Activated CD8-positive, alpha-beta memory T cell treated with anti-CD3 and anti-CD28 coated beads, Interleukin-2, amount 10 ng/mL, durations not matched to agents 7 days and 5 days (primary cell): Measurements from ENCODE around the gene TMEM108. TPM values are rescaled to one million over a fixed set of nuclear protein-coding genes. Genes with fewer than 3 reads are reported as not detected.

Source experiments
- ATAC-seq: fragments of 150-1000 bp; cut with Tn5 transposase; one replicate; pipeline ENCODE4 v1.10.0; 2021; ENCODE audit warnings: moderate library complexity
- CTCF ChIA-PET: fragments of 350-600 bp; sonication (Branson Sonifier 250); formaldehyde crosslinking; loops from one replicate; lab custom pipeline; 2021; ENCODE audit warnings: antibody characterized with exemption; lab: Charles Lee
- DNase-seq: peaks from one replicate; pipeline ENCODE4 v3.0.0-alpha.2; 2020
- H3K27ac Mint-ChIP-seq: one replicate; pipeline ENCODE4 v1.8.0; 2021; ENCODE audit warnings: mild to moderate bottlenecking, mixed read lengths
- H3K27me3 Mint-ChIP-seq: one replicate; pipeline ENCODE4 v1.8.0; 2021; ENCODE audit warnings: mixed read lengths
- H3K36me3 Mint-ChIP-seq: one replicate; pipeline ENCODE4 v1.8.0; 2021; ENCODE audit warnings: mild to moderate bottlenecking, mixed read lengths
- H3K4me1 Mint-ChIP-seq: one replicate; pipeline ENCODE4 v1.8.0; 2021; ENCODE audit warnings: mixed read lengths
- H3K4me3 Mint-ChIP-seq: one replicate; pipeline ENCODE4 v1.8.0; 2021; ENCODE audit warnings: mild to moderate bottlenecking, moderate library complexity, mixed read lengths
- H3K9me3 Mint-ChIP-seq: one replicate; pipeline ENCODE4 v1.8.0; 2022; ENCODE audit warnings: low read depth, mixed read lengths
- total RNA-seq, 2 experiments: library from RNA; stranded (reverse); gene quantifications; one replicate each; pipeline ENCODE4 v1.2.3, GENCODE V29; 2021

Gene TMEM108
- total RNA-seq, 2 experiments from 2014 or later, result not detected

- Mint-ChIP-seq H3K36me3 (no peaks in the 10 kb centered on the region), H3K27me3 (peaks cover 10% of the 10 kb centered on the region), H3K27ac (no peak overlapping the region), H3K9me3 (no peaks in the 10 kb centered on the region), H3K4me3 (no peak overlapping the region), H3K4me1 (no peaks in the 10 kb centered on the region)
- CTCF ChIA-PET, result no interaction called here
- DNase-seq, result no peak
- no peak for ATAC-seq
These were observed 27.8 kb downstream of the TMEM108 start for GRCh38 chr3:133066026-133066425.

- ATAC-seq, result no peak
- H3K4me3 Mint-ChIP-seq, result no peak overlapping the region
- H3K36me3 Mint-ChIP-seq, result no peaks in the 10 kb centered on the region
- peaks cover 17% of the 10 kb centered on the region for H3K27me3 Mint-ChIP-seq
- CTCF ChIA-PET, result no interaction called here
- no peak overlapping the region for H3K27ac Mint-ChIP-seq
- no peak for DNase-seq
- no peaks in the 10 kb centered on the region for H3K4me1 Mint-ChIP-seq
- no peaks in the 10 kb centered on the region for H3K9me3 Mint-ChIP-seq
These were observed 31.5 kb downstream of the TMEM108 start for GRCh38 chr3:133069556-133070286.

GRCh38 chr3:133074977-133075376 is 36.8 kb downstream of the TMEM108 start:
- ATAC-seq, result no peak
- CTCF ChIA-PET, result no interaction called here

GRCh38 chr3:133077688-133078087 is 39.5 kb downstream of the TMEM108 start:
- no peaks in the 10 kb centered on the region for H3K36me3 Mint-ChIP-seq
- DNase-seq (no peak), ATAC-seq (no peak)
- peaks cover 4% of the 10 kb centered on the region for H3K27me3 Mint-ChIP-seq
- no peak overlapping the region for H3K27ac Mint-ChIP-seq
- H3K4me1 Mint-ChIP-seq, result no peaks in the 10 kb centered on the region
- no peak overlapping the region for H3K4me3 Mint-ChIP-seq
- H3K9me3 Mint-ChIP-seq, result no peaks in the 10 kb centered on the region
- CTCF ChIA-PET, result no interaction called here

More at GRCh38 chr3:133074977-133075376, 36.8 kb downstream of the TMEM108 start:
- Mint-ChIP-seq H3K9me3 (no peaks in the 10 kb centered on the region), H3K27ac (no peak overlapping the region), H3K4me3 (no peak overlapping the region), H3K4me1 (no peaks in the 10 kb centered on the region), H3K27me3 (peaks cover 11% of the 10 kb centered on the region), H3K36me3 (no peaks in the 10 kb centered on the region)
- DNase-seq, result no peak

- no peaks in the 10 kb centered on the region for H3K4me1 Mint-ChIP-seq
- no peaks in the 10 kb centered on the region for H3K9me3 Mint-ChIP-seq
- CTCF ChIA-PET, result interaction anchor here (1.1 kb wide), 1 partner anchor 12 kb away, joined by 3 read pairs; no protein-coding TSS in a partner anchor
- H3K27ac Mint-ChIP-seq, result no peak overlapping the region
- H3K36me3 Mint-ChIP-seq, result no peaks in the 10 kb centered on the region
- H3K27me3 Mint-ChIP-seq, result peaks cover 4% of the 10 kb centered on the region
- ATAC-seq (no peak), DNase-seq (no peak)
- no peak overlapping the region for H3K4me3 Mint-ChIP-seq
These were observed 41.4 kb downstream of the TMEM108 start for GRCh38 chr3:133079621-133080020.

- H3K36me3 Mint-ChIP-seq, result no peaks in the 10 kb centered on the region
- H3K4me1 Mint-ChIP-seq, result no peaks in the 10 kb centered on the region
- CTCF ChIA-PET, result no interaction called here
- no peak for ATAC-seq
- H3K27ac Mint-ChIP-seq, result no peak overlapping the region
- no peaks in the 10 kb centered on the region for H3K9me3 Mint-ChIP-seq
- no peak for DNase-seq
- no peaks in the 10 kb centered on the region for H3K27me3 Mint-ChIP-seq
- H3K4me3 Mint-ChIP-seq, result no peak overlapping the region
These were observed 42.8 kb downstream of the TMEM108 start for GRCh38 chr3:133081016-133081415.

- H3K27ac Mint-ChIP-seq, result no peak overlapping the region
These were observed 45.2 kb downstream of the TMEM108 start for GRCh38 chr3:133083395-133083794.

GRCh38 chr3:133089906-133090485 is 51.8 kb downstream of the TMEM108 start:
- Mint-ChIP-seq H3K4me1 (no peaks in the 10 kb centered on the region), H3K36me3 (no peaks in the 10 kb centered on the region), H3K27ac (no peak overlapping the region), H3K27me3 (no peaks in the 10 kb centered on the region), H3K4me3 (no peak overlapping the region), H3K9me3 (no peaks in the 10 kb centered on the region)
- ATAC-seq, result no peak
- no peak for DNase-seq
- CTCF ChIA-PET, result no interaction called here

More at GRCh38 chr3:133083395-133083794, 45.2 kb downstream of the TMEM108 start:
- no peaks in the 10 kb centered on the region for H3K36me3 Mint-ChIP-seq
- H3K4me1 Mint-ChIP-seq, result no peaks in the 10 kb centered on the region
- no peak for DNase-seq
- CTCF ChIA-PET, result no interaction called here
- H3K4me3 Mint-ChIP-seq, result no peak overlapping the region
- no peaks in the 10 kb centered on the region for H3K9me3 Mint-ChIP-seq
- no peak for ATAC-seq
- no peaks in the 10 kb centered on the region for H3K27me3 Mint-ChIP-seq

GRCh38 chr3:133092681-133093080 is 54.5 kb downstream of the TMEM108 start:
- no peaks in the 10 kb centered on the region for H3K4me1 Mint-ChIP-seq
- H3K36me3 Mint-ChIP-seq, result no peaks in the 10 kb centered on the region
- H3K9me3 Mint-ChIP-seq, result no peaks in the 10 kb centered on the region
- DNase-seq (no peak), ATAC-seq (no peak)
- CTCF ChIA-PET, result no interaction called here
- H3K27me3 Mint-ChIP-seq, result no peaks in the 10 kb centered on the region
- no peak overlapping the region for H3K27ac Mint-ChIP-seq
- H3K4me3 Mint-ChIP-seq, result no peak overlapping the region

- CTCF ChIA-PET, result no interaction called here
- Mint-ChIP-seq H3K27ac (no peak overlapping the region), H3K27me3 (no peaks in the 10 kb centered on the region), H3K4me1 (no peaks in the 10 kb centered on the region), H3K36me3 (no peaks in the 10 kb centered on the region), H3K9me3 (no peaks in the 10 kb centered on the region), H3K4me3 (no peak overlapping the region)
- DNase-seq (no peak), ATAC-seq (no peak)
These were observed 55.2 kb downstream of the TMEM108 start for GRCh38 chr3:133093366-133093765.

GRCh38 chr3:133096900-133097613 is 58.9 kb downstream of the TMEM108 start:
- H3K36me3 Mint-ChIP-seq, result no peaks in the 10 kb centered on the region
- no peak overlapping the region for H3K27ac Mint-ChIP-seq
- CTCF ChIA-PET, result no interaction called here
- DNase-seq (no peak), ATAC-seq (no peak)
- no peaks in the 10 kb centered on the region for H3K27me3 Mint-ChIP-seq
- no peak overlapping the region for H3K4me3 Mint-ChIP-seq
- no peaks in the 10 kb centered on the region for H3K4me1 Mint-ChIP-seq
- no peaks in the 10 kb centered on the region for H3K9me3 Mint-ChIP-seq

- Mint-ChIP-seq H3K9me3 (no peaks in the 10 kb centered on the region), H3K27me3 (no peaks in the 10 kb centered on the region), H3K4me3 (no peak overlapping the region), H3K36me3 (no peaks in the 10 kb centered on the region), H3K4me1 (no peaks in the 10 kb centered on the region), H3K27ac (no peak overlapping the region)
- no peak for DNase-seq
- ATAC-seq, result no peak
- CTCF ChIA-PET, result no interaction called here
These were observed 65.5 kb downstream of the TMEM108 start for GRCh38 chr3:133103706-133104105.

GRCh38 chr3:133106169-133106568 is 68.0 kb downstream of the TMEM108 start:
- Mint-ChIP-seq H3K4me3 (no peak overlapping the region), H3K27ac (no peak overlapping the region), H3K27me3 (no peaks in the 10 kb centered on the region), H3K4me1 (no peaks in the 10 kb centered on the region), H3K36me3 (no peaks in the 10 kb centered on the region), H3K9me3 (no peaks in the 10 kb centered on the region)
- no peak for ATAC-seq
- DNase-seq, result no peak
- CTCF ChIA-PET, result no interaction called here

GRCh38 chr3:133112666-133113065 is 74.5 kb downstream of the TMEM108 start:
- Mint-ChIP-seq H3K9me3 (no peaks in the 10 kb centered on the region), H3K27me3 (peaks cover 6% of the 10 kb centered on the region), H3K4me1 (no peaks in the 10 kb centered on the region), H3K27ac (no peak overlapping the region), H3K36me3 (no peaks in the 10 kb centered on the region), H3K4me3 (no peak overlapping the region)
- ATAC-seq (no peak), DNase-seq (no peak)
- CTCF ChIA-PET, result no interaction called here
